ENCODE measurements around the gene ASB9.
"Not testable (repeated sequence)": the region's sequence is repeated elsewhere in the genome, so short reads cannot be mapped to it uniquely, and the experiment has no call there.

The ASB9 gene

DNA sequence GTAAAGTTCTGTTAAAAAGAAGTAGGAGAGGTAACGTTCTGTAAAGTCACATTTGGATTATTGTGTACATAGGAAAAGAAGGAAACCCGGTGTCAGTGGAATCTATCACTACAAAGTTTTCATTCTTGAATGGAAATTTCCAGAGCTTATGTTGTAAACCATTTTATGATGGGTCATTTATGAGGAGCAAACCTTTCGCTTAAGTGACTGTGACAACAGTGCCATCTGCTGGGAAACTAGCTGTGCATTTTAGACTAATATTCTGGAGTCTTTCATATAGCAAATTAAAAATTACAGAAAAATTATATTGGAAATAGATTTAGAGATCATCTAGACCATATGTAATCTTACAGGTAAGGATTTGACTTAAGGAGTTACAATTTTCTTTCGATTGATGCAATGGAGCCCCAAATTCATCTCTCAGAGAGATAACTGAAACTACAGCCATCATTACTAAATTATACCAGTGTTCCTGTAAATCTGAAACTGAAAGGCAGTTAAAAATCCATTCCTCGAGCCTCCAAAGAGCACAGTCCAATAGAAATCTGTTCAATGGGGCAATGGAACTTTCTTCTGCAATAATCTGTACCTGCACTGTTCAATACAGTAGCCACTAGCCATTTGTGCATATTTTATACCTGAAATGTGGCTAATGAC is 26.9 kb downstream of the ASB9 start:
- FAIRE-seq, result no peak
- DNase-seq (ENCODE audit: low spot score), result peak; percentile 6

DNA sequence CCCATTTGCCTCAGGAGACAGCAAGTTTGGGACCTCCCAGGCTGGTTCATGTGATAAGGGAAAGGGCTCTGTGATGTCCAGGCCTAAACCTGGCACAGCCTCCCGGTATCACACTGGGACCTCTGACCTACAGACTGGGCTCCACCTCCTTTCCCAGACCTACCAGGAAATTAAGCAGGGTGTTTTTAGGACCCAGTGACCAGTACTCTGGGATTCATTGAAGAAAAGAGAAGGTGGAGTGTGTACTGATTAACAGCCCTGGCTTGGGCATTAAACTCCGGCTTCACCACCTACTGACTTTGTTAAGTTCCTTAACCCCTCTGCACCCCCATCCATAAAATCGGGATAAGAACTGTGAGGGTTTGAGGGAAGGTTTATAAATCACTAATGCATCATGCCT is 28.6 kb downstream of the ASB9 start:
- DNase-seq (ENCODE audit: low spot score), result no peak
- FAIRE-seq, result no peak

DNA sequence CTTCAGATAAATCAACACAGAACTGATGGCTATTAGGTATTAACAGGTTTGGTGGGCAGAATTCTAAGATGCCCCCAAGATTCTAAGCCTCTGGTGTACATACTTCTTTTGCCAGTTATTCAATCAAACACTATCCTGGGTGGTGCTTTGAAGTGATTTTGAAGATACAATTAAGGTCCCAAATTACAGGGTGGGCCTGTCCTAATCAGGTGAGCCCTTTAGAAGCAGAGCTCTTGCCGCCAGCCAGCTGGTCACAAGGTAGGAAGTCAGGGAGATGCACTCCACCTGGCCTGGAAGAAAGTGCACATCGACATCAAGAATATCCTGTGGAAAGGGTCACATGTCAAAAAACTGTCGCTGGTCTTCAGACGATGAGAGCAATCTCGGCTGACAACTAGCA is 29.5 kb downstream of the ASB9 start:
- no peak for FAIRE-seq
- DNase-seq (ENCODE audit: low spot score), result no peak

DNA sequence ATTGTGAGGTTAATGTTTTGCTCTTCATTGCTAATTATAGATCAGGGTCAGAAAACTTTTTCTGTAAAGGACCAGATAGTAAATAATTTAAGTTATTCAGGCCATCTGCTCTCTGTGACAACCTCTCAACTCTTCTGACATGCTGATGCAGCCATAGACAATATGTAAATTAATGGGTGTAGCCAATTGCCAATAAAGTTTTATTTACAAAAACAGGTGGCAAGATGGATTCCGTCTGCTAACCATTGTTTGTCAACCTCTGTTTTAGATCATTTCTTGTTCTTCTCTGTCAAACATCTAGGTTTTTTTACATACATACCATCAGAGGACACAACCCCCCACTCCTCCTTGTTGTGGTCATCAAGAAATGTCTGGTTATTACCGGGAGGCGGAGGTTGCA is 33.7 kb downstream of the ASB9 start:
- DNase-seq (ENCODE audit: low spot score) (no peak), FAIRE-seq (no peak)

DNA sequence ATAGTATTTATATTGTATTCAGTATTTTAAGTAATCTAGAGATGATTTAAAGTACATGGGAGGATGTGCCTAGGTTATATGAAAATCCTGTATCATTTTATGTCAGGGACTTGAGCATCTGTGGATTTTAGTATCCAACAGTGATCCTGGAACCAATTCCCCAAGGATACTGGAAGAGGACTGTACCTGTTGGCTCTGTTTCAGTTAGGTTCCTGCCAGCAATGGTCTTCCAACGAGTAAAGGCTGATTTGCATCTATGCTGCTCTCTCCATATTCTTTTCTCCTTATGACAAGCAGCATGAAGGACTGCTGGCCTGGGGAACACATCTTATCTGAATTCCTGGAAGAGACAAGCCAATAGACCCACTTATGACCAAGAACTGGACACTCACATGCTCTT is 34.9 kb downstream of the ASB9 start:
- DNase-seq (ENCODE audit: low spot score), result no peak
- no peak for FAIRE-seq

DNA sequence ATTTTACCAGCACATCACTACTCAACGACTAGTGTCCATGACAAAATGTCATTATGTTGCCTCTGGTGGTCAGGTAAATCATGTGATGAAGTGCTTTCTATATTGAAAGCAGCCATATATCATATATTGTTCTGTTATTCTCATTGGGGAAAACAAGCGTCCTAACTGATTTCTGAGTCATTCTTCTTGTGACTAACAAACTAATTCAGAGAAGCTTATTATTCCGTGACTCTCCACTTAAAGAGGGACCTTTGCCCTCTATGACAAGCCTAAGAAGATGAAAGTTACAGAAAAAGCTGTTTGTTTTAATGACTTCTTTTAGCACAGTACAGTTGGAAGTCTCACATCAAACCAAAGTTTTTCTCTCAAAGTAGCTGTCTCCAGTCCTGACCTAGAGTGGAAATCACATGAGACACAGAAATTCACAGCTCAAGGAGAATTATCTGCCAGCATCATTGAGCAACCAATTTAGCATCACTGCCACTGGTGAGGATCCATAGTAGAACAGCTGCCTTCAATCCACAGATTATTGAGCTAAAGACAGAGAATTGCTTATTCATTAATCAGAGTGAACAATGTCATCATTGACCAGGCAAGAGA is 36.4 kb downstream of the ASB9 start:
- FAIRE-seq (no peak), DNase-seq (ENCODE audit: low spot score) (no peak)

DNA sequence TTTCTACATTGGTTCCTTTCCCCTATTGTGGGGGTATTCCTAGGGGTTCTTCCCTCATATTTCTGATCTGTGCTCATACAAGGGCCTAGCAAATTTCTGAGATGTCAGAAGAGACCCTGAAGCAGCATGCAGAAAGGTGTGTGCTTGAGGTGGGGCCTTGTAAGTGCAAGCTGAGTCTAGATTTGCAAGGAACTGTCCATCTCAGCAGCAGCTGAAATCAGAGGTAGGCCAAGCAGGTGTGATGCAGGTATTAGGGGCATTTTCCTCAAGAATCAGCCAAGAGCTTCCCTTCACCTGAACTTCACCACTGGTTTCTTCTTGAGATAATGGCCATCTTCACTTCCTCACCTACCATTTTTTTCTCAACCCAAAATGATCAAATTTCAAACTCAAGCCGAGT is 45.1 kb downstream of the ASB9 start:
- FAIRE-seq (no peak), DNase-seq (ENCODE audit: low spot score) (no peak)

DNA sequence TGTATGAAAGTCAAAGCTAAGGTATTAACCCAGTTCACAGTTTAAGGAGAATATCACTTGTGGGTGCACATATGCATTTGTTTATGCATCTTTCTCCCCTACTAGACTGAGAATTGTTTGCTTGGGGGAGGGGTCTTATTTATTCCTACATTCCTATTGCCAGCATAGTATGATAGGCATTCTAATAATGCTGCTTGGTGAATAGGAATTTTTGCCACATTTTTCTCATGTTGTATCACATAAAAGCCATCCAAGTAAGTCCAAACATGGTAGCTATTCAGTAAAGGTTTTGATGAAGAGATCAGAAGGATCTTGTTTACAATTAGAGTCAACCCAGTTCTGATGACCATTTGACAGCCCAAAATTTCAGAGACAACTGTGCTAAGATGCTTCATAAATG is 48.6 kb downstream of the ASB9 start:
- DNase-seq (ENCODE audit: low spot score) (no peak), FAIRE-seq (no peak)

DNA sequence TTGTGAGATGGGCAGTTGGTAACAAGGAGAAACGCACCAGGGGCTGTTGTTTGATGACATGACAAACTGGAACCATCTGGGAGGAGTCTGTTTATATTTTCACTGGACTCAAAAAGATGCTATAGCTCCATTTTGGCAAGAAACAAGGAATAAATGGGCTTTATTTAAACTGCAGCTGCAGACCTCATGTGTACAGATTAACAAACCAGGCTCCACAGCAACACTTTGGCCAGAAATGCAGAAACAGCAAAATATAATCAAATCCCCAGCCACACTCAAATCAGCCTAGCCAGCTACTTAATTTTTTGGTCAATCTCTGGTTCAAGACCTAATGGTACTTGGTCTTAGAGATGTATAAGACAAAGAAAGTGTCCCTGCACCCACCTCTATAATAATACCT is 52.7 kb downstream of the ASB9 start:
- no peak for DNase-seq (ENCODE audit: low spot score)
- FAIRE-seq, result no peak

DNA sequence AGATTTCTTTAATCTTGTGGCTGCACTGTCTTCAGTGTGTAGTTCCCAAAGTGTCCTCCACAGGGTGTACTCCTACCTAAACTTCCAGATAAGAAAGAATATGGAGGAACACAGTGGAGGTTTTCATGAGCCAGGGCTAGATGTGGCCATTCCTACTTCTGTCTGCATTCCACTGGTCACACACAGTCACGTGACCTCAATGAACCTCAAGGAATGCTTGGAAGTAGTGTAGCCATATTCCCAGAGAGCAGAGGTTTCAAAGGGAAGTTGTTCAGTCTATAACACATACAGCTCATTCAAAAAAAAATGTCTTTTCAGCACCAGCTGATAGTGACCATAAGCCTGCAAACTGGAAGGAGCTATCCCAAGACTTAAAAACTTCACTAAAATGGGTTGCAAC is 53.6 kb downstream of the ASB9 start:
- FAIRE-seq (no peak), DNase-seq (ENCODE audit: low spot score) (no peak)

DNA sequence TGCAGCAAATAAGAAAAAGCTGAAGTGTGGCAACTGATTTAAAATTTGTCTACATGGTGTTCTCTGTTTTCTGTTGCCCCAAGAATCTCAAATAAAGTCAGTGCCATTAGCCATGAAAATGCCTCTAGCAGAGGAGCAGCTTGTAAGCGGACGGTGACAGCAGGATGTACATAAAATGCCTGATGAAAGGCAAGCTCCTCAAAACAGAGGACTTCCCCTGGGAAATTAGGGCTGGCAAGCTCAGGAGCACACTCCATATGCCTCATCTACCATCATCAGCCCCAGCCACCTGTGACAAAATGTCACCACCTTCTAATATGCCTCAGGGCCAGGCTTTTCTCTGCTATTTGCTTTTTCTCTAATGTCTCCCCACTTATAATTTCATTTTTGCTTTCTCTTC is 54.5 kb downstream of the ASB9 start:
- FAIRE-seq, result no peak
- DNase-seq (ENCODE audit: low spot score), result no peak

DNA sequence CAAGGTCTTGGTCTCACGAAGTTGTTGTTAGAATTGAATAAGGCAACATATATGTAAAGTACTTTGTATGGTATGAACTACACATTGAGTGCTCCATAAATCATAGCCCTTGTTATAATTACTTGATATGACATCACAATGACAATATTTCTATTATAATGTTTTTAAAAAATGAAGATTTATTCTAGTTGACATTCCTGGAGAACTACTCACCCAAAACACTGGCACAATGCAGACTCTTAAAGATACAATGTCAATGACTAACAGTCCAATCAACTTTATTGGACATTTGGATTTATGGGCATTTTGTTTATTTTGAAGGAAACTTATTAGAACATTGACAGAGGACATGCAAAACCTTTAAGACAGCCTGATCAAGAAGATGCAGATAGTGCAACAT is 55.3 kb downstream of the ASB9 start:
- FAIRE-seq, result no peak
- no peak for DNase-seq (ENCODE audit: low spot score)

DNA sequence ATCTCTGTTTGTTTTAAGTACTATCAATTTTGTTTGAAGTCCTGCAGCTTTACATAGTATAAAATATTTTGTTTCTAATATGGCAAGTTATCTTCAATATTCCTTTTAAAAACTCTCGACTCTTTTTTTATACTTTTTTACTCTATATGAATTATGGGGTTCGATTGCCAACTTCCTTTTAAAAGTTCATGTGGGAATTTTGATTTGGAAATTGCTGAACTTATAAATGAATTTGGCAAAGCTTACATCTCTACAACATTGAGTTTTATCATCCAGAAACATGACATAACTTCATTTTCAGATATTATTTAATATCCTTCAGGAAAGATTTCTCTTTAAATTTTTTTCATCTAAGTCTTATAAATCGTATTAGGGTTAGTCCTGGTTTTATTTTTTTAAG is 60.8 kb downstream of the ASB9 start:
- DNase-seq (ENCODE audit: low spot score), result no peak
- no peak for FAIRE-seq

DNA sequence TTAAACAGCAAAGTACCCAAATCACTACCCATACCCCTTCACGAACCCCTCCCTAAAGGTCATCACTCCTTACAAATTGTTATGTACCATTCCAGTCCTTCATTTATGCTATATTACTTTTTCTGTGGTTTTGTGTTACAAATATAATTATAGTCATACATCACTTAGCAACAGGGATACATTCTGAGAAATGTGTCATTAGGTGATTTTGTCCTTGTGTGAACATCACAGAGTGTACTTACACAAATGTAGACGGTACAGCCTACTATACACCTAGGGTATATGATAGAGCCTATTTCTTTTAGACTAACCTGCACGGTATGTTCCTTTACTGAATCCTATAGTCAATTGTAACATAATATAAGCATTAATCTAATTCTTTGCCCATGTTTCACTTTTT is 61.9 kb downstream of the ASB9 start:
- DNase-seq (ENCODE audit: low spot score) (no peak), FAIRE-seq (no peak)

DNA sequence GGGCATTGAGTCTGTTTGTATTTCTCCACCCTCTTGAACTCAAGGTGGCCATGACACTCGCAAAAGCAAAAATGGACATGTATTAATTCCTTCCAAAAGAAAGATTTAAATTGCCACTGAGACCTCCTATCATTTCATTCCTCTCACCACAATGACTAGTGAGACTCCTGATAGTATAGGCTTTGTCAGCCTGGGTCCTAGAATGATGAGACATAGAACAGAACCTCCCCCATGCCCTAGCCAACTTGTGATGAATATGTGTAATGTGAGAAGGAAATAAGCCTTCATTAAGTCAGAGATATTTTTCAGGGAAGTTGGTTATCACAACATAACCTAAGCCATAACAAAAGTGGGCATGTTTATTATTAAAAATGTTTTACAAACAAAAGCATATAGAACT is 62.5 kb downstream of the ASB9 start:
- FAIRE-seq (no peak), DNase-seq (ENCODE audit: low spot score) (no peak)

DNA sequence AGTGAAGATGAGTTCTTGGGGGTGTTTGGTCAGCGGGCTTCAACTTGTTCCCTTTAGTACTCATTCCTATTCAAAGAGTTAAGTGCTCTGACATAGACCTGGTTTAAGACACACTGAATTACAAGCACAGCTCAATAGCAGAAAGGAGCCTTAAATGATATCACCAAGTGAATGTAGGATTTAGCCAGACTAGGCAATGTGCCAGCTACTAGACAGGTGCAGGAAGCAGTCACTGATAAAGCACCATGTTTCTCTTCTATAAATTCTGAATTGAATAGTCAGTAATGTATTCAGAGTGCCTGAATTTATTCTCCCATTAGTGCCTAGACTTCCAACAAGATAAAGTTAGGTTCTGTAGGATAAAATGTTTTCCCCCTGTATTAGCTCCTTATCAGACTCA is 63.6 kb downstream of the ASB9 start:
- FAIRE-seq, result no peak
- DNase-seq (ENCODE audit: low spot score), result no peak

DNA sequence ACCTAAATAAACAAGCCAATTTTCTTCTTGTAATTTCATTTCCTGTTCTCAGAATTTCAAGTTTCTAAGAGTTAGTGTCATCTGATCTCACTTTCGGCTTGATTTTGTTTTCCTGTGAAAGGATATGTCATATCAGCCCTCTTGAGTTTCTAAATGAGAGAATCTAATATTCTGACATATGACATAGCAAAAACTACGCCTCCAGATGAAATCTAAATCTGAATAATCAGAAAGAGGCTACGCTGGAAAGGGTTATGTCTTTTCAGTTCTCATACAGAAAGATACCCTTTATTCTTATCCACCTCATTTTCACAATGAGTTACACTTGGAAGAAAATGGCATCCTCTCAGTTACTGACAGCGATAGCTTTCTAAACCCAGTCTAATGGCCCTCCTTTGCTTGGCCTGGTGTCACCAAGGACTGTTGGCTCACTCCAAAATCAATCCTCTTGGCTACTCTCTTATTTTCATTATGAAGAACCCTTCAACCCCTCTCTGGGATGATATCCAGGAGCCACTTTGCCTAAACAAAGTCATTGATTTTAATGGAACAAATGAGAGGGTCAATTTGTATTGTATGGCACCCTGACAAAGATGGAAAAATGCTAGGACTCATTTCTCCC is 65.6 kb downstream of the ASB9 start:
- no peak for FAIRE-seq
- DNase-seq (ENCODE audit: low spot score), result no peak

DNA sequence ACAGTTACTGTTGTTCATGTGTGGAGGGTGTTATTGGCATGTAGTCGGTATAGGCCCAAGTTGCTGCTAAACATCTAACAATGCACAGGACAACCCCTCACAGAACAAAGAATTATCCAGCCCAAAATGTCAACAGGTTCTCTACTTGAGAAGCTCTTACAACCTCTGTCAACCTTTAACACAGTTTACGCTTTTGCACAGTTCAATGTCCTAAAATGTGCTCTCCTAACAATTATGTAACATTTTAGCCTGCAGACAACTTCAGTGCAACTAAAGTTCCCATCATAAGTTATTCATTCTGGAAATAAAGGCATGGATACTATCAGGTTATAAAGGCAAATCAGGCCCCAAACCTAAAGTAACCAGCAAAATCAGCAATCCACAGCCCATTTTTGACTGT is 66.2 kb downstream of the ASB9 start:
- DNase-seq (ENCODE audit: low spot score) (no peak), FAIRE-seq (no peak)

DNA sequence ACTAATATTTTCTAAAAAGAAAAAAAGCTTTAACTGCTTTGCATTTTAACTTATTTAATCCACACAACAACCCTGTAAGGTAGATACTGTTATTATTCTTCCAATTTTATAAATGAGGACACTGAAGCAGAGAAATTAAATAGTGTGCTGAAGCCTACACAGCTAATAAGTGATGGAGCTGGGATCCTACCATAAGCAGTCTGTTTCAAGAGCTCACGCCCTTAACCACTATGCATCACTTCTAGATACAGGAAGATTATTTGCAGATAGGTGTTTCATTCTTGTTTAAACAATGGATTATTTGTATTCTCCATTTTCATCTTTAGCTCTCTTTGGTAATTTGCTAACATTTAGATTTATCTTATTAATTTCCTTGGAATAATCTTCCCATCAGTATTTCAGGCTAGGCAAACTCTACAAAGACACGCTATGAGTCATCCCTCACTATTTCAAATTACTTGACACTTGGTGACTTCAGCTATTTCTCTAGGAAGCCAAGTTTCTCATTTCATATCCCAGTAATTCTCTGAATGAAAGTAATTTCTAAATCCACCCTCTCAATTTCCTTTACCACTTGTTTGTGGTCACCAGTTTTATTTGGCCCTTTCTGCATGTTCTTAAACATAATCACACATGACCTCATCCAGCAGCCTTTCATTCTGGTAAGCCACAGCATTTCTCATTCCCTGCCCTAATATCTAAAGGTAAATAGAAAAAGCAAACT is 67.3 kb downstream of the ASB9 start:
- DNase-seq (ENCODE audit: low spot score), result peak; percentile 15
- FAIRE-seq, result no peak

DNA sequence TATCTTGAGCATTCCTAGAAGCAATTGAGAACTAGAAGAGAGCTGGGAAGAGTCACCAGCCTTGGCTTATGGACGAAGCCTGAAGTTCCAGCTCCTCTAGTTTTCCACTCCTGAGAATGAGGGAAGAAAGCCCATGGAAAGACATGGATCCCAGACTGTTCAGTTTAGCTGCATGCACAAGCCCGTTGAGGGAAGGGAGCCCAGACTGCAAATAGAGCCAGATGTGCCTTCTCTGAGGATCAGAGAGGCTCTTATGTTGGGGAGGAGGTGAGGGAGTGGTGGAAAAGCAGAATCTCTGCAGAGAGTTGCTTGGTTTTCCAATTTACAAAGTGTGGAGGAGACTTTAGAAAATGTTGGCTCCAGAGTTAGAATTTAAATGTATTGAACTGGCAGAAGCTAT is 69.0 kb downstream of the ASB9 start:
- DNase-seq (ENCODE audit: low spot score) (no peak), FAIRE-seq (no peak)

DNA sequence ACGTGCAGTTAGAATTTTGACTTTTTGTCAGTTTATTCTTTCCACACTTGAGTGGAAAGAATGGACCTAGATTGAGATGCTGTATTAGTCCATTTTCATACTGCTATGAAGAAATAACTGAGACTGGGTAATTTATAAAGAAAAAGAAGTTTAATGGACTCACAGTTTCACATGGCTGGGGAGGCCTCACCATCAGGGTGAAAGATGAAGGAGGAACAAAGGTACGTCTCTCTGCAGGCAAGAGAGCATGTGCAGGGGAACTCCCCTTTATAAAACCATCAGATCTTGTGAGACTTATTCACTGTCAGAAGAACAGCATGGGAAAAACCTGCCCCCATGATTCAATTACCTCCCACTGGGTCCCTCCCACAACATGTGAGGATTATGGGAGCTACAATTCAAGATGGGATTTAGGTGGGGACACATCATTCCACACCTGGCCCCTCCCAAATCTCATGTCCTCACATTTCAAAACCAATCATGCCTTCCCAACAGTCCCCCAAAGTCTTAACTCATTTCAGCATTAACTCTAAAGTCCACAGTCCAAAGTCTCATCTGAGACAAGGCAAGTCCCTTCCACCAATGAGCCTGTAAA is 71.2 kb downstream of the ASB9 start:
- FAIRE-seq, result not testable (repeated sequence)

DNA sequence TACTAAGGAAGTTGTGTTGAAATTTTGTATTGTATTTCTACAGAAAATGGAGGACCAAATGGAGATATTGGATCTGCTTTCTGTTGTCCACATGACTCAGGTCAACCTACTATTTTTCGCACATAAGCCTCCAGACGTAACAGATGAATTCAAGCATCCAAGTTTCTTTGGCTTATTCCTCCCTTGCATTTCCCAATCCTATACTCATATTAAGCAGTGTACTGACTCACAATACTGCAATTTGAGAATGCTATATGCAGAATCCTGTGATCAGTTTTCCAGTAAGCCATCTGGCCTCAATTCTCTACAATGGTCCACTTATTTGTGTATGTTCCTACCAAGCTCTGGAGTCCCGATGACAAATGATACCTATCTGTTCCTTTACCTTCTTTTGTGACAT is 75.7 kb downstream of the ASB9 start:
- DNase-seq (ENCODE audit: low spot score) (no peak), FAIRE-seq (no peak)

More for the DNA sequence above, 71.2 kb downstream of the ASB9 start:
- not testable (repeated sequence) for DNase-seq (ENCODE audit: low spot score)

Measured in urothelium cell line (cell line).